ENCODE data around the gene PCIF1.

The PCIF1 gene

GRCh38 chr20:45959956-45960630 lies 25.6 kb downstream of the PCIF1 start:
- Mint-ChIP-seq H3K27me3 (no peaks in the 10 kb centered on the region), H3K4me3 (no peak overlapping the region), H3K36me3 (peaks cover 11% of the 10 kb centered on the region), H3K27ac (no peak overlapping the region), H3K4me1 (ENCODE audit: low read depth) (no peaks in the 10 kb centered on the region), H3K9me3 (ENCODE audit: low read depth) (no peaks in the 10 kb centered on the region)

DNA sequence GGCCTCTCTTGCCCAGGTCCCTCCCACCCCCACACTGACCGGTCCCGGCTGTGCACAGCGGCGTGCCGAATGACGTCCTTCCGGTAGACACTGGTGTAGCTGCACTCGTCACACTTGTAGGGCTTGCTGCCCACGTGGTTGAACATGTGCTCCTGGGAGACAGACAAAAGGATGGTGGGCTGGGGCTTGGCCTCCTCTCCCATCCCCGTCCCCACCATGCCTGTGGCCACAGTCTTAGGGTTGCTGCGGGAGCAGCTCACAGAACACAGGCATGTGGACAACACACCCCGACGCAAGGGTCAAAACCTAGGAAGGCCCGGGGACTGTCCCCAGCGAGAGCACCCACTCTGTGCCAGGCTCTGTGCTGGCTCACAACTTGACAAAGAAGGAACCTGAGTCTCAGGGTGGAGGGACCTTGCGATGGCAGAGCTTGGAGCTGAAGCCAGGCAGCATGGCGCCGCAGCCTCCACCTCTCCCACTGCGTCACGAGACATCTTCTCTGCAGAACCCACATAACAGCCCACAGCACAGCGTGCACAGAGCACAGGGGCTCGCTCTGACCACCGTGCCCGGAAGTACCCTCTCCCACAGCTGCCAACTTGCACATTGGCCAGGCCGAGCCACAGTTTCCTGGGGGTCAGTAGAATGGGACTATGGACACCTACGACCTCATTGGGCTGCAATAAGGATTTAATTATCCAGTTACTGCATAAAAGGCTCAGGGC lies 27.7 kb downstream of the PCIF1 start:
- Mint-ChIP-seq H3K27me3 (no peaks in the 10 kb centered on the region), H3K27ac (no peak overlapping the region), H3K4me3 (no peak overlapping the region), H3K36me3 (peaks cover 13% of the 10 kb centered on the region), H3K9me3 (ENCODE audit: low read depth) (no peaks in the 10 kb centered on the region), H3K4me1 (ENCODE audit: low read depth) (no peaks in the 10 kb centered on the region)

DNA sequence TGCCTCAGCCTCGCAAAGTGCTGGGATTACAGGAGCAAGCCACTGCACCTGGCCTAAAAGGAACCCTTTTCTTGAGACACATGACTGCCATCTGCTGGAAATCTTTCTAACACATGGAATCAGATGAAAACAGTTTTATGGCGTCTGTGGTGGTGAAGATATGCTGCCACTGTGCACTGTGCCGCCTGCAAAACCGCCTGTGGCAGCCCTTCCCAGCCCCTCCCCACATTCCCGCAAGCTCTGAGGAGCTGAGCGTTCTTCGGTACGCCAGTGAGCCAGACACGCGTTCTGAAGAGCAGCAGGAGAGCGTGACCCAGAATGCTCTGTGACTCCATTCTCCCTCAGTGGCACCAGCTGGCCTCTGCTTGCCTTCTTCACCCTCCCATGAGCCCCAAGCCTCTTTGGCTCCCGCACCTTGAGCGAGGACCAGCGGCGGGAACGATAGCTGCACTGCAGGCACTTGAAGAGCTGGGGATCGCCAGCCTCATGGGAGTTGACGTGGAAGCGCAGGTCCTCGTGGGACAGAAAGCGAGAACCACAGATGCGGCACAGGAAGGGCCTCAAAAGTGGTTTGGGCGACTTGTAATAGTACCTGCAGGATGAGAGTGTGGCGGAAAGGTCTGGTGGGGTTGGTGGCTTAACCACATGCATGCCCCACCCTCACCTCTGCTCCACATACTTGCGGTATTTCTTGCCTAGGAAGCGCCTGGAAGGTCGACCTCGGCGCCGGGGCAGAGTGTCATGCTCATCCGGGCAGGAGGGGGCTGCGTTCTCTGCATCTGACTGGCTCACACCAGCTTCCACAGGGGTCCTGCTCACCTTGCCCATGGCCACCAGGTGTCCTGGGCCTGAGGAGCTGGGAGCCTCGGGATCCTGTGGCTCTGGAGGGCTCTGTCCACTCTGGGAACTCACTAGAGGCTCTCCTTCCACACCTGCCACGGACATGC lies 28.8 kb downstream of the PCIF1 start:
- no peak overlapping the region for H3K27ac Mint-ChIP-seq
- H3K4me3 Mint-ChIP-seq, result no peak overlapping the region
- H3K36me3 Mint-ChIP-seq, result peaks cover 13% of the 10 kb centered on the region
- no peaks in the 10 kb centered on the region for H3K4me1 Mint-ChIP-seq (ENCODE audit: low read depth)
- H3K27me3 Mint-ChIP-seq, result no peaks in the 10 kb centered on the region
- H3K9me3 Mint-ChIP-seq (ENCODE audit: low read depth), result no peaks in the 10 kb centered on the region

DNA sequence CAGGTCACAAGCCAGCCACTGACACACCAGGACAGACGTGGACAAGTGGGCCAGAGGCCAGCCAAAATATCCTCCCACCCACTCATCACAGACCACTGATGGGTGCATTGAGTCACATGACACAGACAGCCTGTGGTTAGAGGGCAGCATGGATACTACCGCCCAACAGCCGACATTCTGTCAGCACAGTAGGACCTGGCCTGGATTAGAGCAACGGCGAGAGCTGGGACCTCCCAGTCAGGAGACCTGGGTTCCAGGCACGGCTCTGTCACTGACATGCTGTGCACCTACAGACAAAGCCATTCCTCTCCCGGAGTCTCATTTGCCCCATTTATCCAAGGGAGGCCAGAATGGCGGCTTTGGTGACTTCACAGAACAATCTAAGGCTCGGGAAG lies 29.5 kb downstream of the PCIF1 start:
- H3K4me1 Mint-ChIP-seq (ENCODE audit: low read depth), result no peaks in the 10 kb centered on the region
- no peaks in the 10 kb centered on the region for H3K27me3 Mint-ChIP-seq
- H3K4me3 Mint-ChIP-seq, result no peak overlapping the region
- H3K9me3 Mint-ChIP-seq (ENCODE audit: low read depth), result no peaks in the 10 kb centered on the region
- H3K36me3 Mint-ChIP-seq, result peaks cover 7% of the 10 kb centered on the region
- no peak overlapping the region for H3K27ac Mint-ChIP-seq

- H3K27me3 Mint-ChIP-seq, result no peaks in the 10 kb centered on the region
- H3K4me3 Mint-ChIP-seq, result no peak overlapping the region
- H3K36me3 Mint-ChIP-seq, result peaks cover 2% of the 10 kb centered on the region
These were observed 30.9 kb downstream of the PCIF1 start for GRCh38 chr20:45965169-45966002.

DNA sequence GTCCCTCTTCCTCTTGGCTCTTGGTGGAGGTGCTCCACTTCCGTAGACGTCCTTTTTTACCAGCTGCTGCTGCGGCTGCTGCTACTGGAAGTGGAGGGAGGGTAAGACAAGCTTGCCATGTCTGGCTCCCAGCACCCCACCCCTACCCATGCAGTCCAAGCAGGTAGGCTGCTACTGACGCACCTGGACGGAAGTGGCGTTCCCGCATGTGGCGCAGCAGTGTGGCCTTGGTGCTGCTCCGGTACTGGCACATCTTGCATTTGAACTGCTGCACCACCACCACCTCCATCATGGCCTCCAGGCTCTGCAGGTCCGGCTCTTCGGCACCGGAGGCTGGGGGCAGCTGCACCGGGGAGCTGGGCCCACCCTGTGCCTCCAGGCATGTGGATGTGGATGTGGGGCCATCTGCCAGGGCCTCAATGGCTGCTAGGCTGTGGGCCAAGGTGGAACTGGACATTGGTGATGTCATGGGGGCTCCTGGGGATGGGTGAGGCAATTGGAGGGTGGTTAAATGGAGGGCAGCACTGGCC lies 33.1 kb downstream of the PCIF1 start:
- no peak overlapping the region for H3K4me3 Mint-ChIP-seq
- no peak overlapping the region for H3K27ac Mint-ChIP-seq
- H3K4me1 Mint-ChIP-seq (ENCODE audit: low read depth), result peaks cover 17% of the 10 kb centered on the region
- no peaks in the 10 kb centered on the region for H3K9me3 Mint-ChIP-seq (ENCODE audit: low read depth)
- H3K36me3 Mint-ChIP-seq, result peaks cover 5% of the 10 kb centered on the region
- H3K27me3 Mint-ChIP-seq, result no peaks in the 10 kb centered on the region

More at GRCh38 chr20:45965169-45966002, 30.9 kb downstream of the PCIF1 start:
- peaks cover 10% of the 10 kb centered on the region for H3K4me1 Mint-ChIP-seq (ENCODE audit: low read depth)
- H3K9me3 Mint-ChIP-seq (ENCODE audit: low read depth), result no peaks in the 10 kb centered on the region
- H3K27ac Mint-ChIP-seq, result peak overlapping the region; percentile 22

GRCh38 chr20:45968081-45968671 lies 33.7 kb downstream of the PCIF1 start:
- Mint-ChIP-seq H3K27me3 (no peaks in the 10 kb centered on the region), H3K36me3 (peaks cover 5% of the 10 kb centered on the region), H3K4me3 (no peak overlapping the region), H3K9me3 (ENCODE audit: low read depth) (no peaks in the 10 kb centered on the region), H3K27ac (no peak overlapping the region), H3K4me1 (ENCODE audit: low read depth) (peaks cover 17% of the 10 kb centered on the region)

DNA sequence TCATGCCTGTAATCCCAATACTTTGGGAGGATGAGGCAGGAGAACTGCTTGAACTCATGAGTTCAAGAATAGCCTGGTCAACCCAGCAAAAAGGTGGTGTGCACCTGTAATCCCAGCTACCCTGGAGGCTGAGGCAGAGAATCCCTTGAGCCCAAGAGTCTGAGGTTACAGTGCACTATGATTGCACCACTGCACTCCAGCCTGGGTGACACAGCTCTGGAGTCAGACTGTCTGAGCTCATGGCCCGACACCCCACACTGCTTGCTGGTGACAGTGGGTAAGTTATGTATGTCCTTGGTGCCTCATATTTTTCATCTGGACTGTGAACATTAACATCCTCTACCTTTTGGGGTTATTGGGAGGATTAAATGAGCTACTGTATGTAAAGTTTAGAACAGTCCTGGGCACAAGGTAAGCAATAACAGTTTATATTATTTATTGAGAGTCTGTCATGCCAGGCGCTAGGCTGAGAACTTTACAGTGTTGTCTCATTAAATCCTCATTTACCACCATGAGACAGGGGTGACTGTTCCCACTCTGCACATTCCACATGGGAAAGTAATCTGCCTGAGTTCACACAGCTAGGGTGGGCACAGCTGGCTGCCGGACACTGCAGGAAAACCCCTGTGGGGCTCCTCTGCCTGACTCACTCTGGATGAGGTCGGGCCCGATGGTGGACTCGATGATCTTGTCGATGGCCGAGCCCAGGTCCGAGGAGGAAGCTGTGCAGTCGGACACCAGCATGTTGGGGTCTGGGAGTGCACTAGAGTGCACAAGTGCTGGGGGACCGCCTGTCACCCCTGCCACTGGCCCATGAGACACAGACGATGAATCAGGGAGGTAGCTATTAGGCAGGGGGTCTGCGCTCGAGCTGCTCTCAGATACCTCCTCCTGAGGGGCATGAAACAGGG lies 34.6 kb downstream of the PCIF1 start:
- peaks cover 17% of the 10 kb centered on the region for H3K4me1 Mint-ChIP-seq (ENCODE audit: low read depth)
- H3K27me3 Mint-ChIP-seq, result no peaks in the 10 kb centered on the region
- H3K9me3 Mint-ChIP-seq (ENCODE audit: low read depth), result no peaks in the 10 kb centered on the region
- no peak overlapping the region for H3K27ac Mint-ChIP-seq
- H3K36me3 Mint-ChIP-seq, result peaks cover 5% of the 10 kb centered on the region
- no peak overlapping the region for H3K4me3 Mint-ChIP-seq

GRCh38 chr20:45969712-45970634 lies 35.5 kb downstream of the PCIF1 start:
- Mint-ChIP-seq H3K4me3 (peak overlapping the region; percentile 99), H3K4me1 (ENCODE audit: low read depth) (peaks cover 17% of the 10 kb centered on the region), H3K27me3 (no peaks in the 10 kb centered on the region), H3K9me3 (ENCODE audit: low read depth) (no peaks in the 10 kb centered on the region), H3K27ac (peak overlapping the region; percentile 99), H3K36me3 (peaks cover 5% of the 10 kb centered on the region)

GRCh38 chr20:45970646-45971424 lies 36.4 kb downstream of the PCIF1 start:
- Mint-ChIP-seq H3K27ac (peak overlapping the region; percentile 99), H3K27me3 (no peaks in the 10 kb centered on the region), H3K36me3 (peaks cover 4% of the 10 kb centered on the region), H3K9me3 (ENCODE audit: low read depth) (no peaks in the 10 kb centered on the region), H3K4me1 (ENCODE audit: low read depth) (peaks cover 17% of the 10 kb centered on the region), H3K4me3 (peak overlapping the region; percentile 99)

DNA sequence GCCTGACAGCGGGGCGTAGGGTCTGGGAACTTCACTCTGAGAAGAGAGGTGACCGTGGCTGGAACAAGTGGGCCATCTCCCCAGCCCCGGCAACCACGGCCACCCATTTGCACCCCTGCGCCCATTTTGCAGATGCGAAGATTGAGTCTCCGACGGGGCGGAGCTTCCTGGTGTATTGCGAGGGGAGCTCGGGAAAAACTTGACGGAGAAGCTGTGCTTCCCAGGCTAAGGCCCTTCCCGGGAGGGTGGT lies 36.9 kb downstream of the PCIF1 start:
- Mint-ChIP-seq H3K36me3 (peaks cover 3% of the 10 kb centered on the region), H3K9me3 (ENCODE audit: low read depth) (no peaks in the 10 kb centered on the region), H3K27ac (peak overlapping the region; percentile 99), H3K4me3 (peak overlapping the region; percentile 99), H3K4me1 (ENCODE audit: low read depth) (peaks cover 17% of the 10 kb centered on the region), H3K27me3 (no peaks in the 10 kb centered on the region)

Data from activated naive CD8-positive, alpha-beta T cell (primary cell).